ENCODE data around the gene RGS8.

DNA sequence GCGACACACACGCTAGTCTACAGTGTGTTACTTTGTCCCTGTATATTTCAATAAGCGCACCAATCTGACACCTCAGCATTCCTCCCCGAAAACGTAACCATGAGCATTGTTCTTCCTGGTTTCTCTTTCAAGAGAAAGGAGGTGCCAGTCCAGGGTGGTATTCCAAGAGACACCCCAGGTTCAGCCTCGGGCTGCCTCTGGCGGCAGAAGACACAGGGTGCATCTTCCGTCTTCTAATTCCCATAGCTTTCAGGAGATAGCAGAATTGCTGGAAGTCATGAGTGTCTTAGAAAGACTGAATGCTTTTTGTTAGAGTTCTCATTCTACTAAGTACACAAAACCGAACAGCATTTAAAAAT lies 15.9 kb upstream of the RGS8 start:
- TF ChIP-seq EZH2 (IDR thresholded peaks at IDR 0.05; ENCODE audit: insufficient read depth, poor library complexity, severe bottlenecking): no peak
- no peak for TF ChIP-seq EZH2phosphoT487 (IDR thresholded peaks at IDR 0.05; ENCODE audit: insufficient read depth, low read depth)
